CD4-positive, alpha-beta T cell (primary cell): Measurements from ENCODE around the gene SHANK3. TPM values are rescaled to one million over a fixed set of nuclear protein-coding genes. Genes with fewer than 3 reads are reported as not detected.

Experiments
- ATAC-seq: fragments of 200-7000 bp; cut with Tn5 transposase; one replicate; pipeline ENCODE4 v1.10.0; 2022; ENCODE audit warnings: mild to moderate bottlenecking; ENCODE audit not compliant: poor library complexity
- CTCF ChIA-PET: fragments of 350-600 bp; sonication (Branson Sonifier 250); formaldehyde crosslinking; loops from one replicate; lab custom pipeline; 2021; ENCODE audit warnings: antibody characterized with exemption, inconsistent platforms; lab: Charles Lee
- POLR2A ChIA-PET: fragments of 350-600 bp; sonication (Branson Sonifier 250); formaldehyde crosslinking; loops from one replicate; lab custom pipeline; 2021; ENCODE audit warnings: antibody characterized with exemption, inconsistent platforms; lab: Charles Lee
- DNase-seq, 14 experiments: peaks; one replicate each; pipeline ENCODE4 v3.0.0-alpha.2; 2013 to 2020; ENCODE audit warnings: mixed read lengths in 2 of 14
- H3K27ac ChIP-seq, 2 donors: one replicate each; pipeline versions ENCODE4 v1.5.1 to v1.7.0; 2013; ENCODE audit warnings: low read length in 2 of 2, low read depth in 1 of 2, mild to moderate bottlenecking in 1 of 2
- H3K27me3 ChIP-seq, 2 experiments: 1 replicate in 1 of 2; 2 replicates in 1 of 2; pipeline versions ENCODE4 v1.6.1 to v1.7.0; 2013; ENCODE audit warnings: low read length in 2 of 2, control low read depth in 1 of 2, mild to moderate bottlenecking in 1 of 2, moderate library complexity in 1 of 2; ENCODE audit not compliant: insufficient read depth in 2 of 2, control insufficient read depth in 1 of 2
- H3K36me3 ChIP-seq: one replicate; pipeline ENCODE4 v1.6.1; 2013; ENCODE audit warnings: low read length, control low read depth; ENCODE audit not compliant: insufficient read depth
- H3K4me1 ChIP-seq: one replicate; pipeline ENCODE4 v1.6.1; 2013; ENCODE audit warnings: low read length, control low read depth; ENCODE audit not compliant: insufficient read depth
- H3K4me3 ChIP-seq: one replicate; pipeline ENCODE4 v1.5.1; 2013; ENCODE audit warnings: mild to moderate bottlenecking, low read length, moderate library complexity
- H3K9me3 ChIP-seq, 2 experiments: 1 replicate in 1 of 2; 2 replicates in 1 of 2; pipeline versions ENCODE4 v1.6.1 to v1.7.0; 2013; ENCODE audit warnings: low read length in 2 of 2, mild to moderate bottlenecking in 2 of 2, control low read depth in 1 of 2, moderate library complexity in 1 of 2; ENCODE audit not compliant: control insufficient read depth in 1 of 2, insufficient read depth in 1 of 2
- H3K27ac Mint-ChIP-seq: one replicate; pipeline ENCODE4 v1.8.0; 2020; ENCODE audit warnings: mixed read lengths
- H3K27me3 Mint-ChIP-seq: one replicate; pipeline ENCODE4 v1.8.0; 2021; ENCODE audit warnings: mixed read lengths
- H3K36me3 Mint-ChIP-seq: one replicate; pipeline ENCODE4 v1.8.0; 2021; ENCODE audit warnings: low read depth, mixed read lengths
- H3K4me1 Mint-ChIP-seq: one replicate; pipeline ENCODE4 v1.8.0; 2021; ENCODE audit warnings: low read depth, mixed read lengths
- H3K4me3 Mint-ChIP-seq: one replicate; pipeline ENCODE4 v1.8.0; 2020; ENCODE audit warnings: mild to moderate bottlenecking, mixed read lengths
- H3K9me3 Mint-ChIP-seq: one replicate; pipeline ENCODE4 v1.8.0; 2020; ENCODE audit warnings: mixed read lengths
- intact Hi-C, 2 experiments: fragments of 100-400 bp; cut with DNase I in 1 of 2; cut with micrococcal nuclease in 1 of 2; formaldehyde crosslinking; loops; one replicate each; pipeline versions ENCODE4 v1.15.1 to v1.9.0; 2023 to 2025; cut with DNase I, micrococcal nuclease
- total RNA-seq, 174 experiments: library from RNA in 2 of 174; stranded (reverse) in 2 of 174; gene quantifications; one replicate each; pipeline ENCODE4 v1.2.3 and lab custom pipeline; 2021 to 2026
- TF ChIP-seq, protein P1 (sequence below): fragments of 200-600 bp; IDR thresholded peaks from one replicate; pipeline ENCODE4 v1.8.0; 2022; ENCODE audit warnings: antibody characterized with exemption, mild to moderate bottlenecking

SHANK3 gene
- total RNA-seq, 2 experiments from 2014 or later: not detected

DNA sequence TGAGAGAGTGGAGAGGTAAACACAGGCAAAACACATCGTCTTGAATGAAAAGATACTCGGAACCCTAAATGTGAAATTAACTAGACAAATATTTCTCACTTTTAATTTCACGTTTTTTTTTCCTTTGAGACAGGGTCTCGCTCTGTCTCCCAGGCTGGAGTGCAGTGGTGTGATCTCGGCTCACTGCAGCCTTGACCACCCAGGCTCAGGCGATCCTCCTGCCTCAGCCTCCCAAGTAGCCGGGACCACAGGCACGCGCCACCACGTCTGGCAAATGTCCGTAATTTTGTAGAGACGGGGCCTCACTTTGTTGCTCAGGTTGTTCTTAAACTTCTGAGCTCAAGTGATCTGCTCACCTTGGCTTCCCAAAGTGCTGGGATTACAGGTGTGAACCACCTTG, 7.4 kb upstream of the SHANK3 start:
- H3K4me1 Mint-ChIP-seq: no peaks in the 10 kb centered on the region

GRCh38 chr22:50665738-50666137, 6.9 kb upstream of the SHANK3 start:
- H3K27me3 Mint-ChIP-seq: peaks cover 23% of the 10 kb centered on the region
- H3K27ac Mint-ChIP-seq: no peak overlapping the region
- H3K36me3 ChIP-seq: no peaks in the 10 kb centered on the region
- TF ChIP-seq, protein P1, sequence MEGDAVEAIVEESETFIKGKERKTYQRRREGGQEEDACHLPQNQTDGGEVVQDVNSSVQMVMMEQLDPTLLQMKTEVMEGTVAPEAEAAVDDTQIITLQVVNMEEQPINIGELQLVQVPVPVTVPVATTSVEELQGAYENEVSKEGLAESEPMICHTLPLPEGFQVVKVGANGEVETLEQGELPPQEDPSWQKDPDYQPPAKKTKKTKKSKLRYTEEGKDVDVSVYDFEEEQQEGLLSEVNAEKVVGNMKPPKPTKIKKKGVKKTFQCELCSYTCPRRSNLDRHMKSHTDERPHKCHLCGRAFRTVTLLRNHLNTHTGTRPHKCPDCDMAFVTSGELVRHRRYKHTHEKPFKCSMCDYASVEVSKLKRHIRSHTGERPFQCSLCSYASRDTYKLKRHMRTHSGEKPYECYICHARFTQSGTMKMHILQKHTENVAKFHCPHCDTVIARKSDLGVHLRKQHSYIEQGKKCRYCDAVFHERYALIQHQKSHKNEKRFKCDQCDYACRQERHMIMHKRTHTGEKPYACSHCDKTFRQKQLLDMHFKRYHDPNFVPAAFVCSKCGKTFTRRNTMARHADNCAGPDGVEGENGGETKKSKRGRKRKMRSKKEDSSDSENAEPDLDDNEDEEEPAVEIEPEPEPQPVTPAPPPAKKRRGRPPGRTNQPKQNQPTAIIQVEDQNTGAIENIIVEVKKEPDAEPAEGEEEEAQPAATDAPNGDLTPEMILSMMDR: no peak
- H3K27me3 ChIP-seq: peaks cover 6 to 14% of the 10 kb centered on the region in 2 experiments
- no peak overlapping the region for H3K27ac ChIP-seq
- POLR2A ChIA-PET: interaction anchor here (1.9 kb wide), 1 partner anchor 44 kb away, joined by 5 read pairs; no protein-coding TSS in a partner anchor
- H3K4me3 Mint-ChIP-seq: no peak overlapping the region
- H3K9me3 Mint-ChIP-seq: no peaks in the 10 kb centered on the region
- H3K4me1 ChIP-seq: no peaks in the 10 kb centered on the region
- DNase-seq (no peak), ATAC-seq (no peak)
- H3K9me3 ChIP-seq: no peaks in the 10 kb centered on the region
- CTCF ChIA-PET: no interaction called here
- H3K4me1 Mint-ChIP-seq: no peaks in the 10 kb centered on the region
- intact Hi-C loops: no loop called here
- H3K4me3 ChIP-seq: no peak overlapping the region
- H3K36me3 Mint-ChIP-seq: no peaks in the 10 kb centered on the region

More for the DNA sequence above, 7.4 kb upstream of the SHANK3 start:
- ChIA-PET POLR2A (interaction anchor here (1.9 kb wide), 1 partner anchor 44 kb away, joined by 5 read pairs; no protein-coding TSS in a partner anchor), CTCF (no interaction called here)
- Histone ChIP-seq H3K36me3 (no peaks in the 10 kb centered on the region), H3K9me3 (no peaks in the 10 kb centered on the region), H3K4me3 (no peak overlapping the region), H3K27me3 (peaks cover 6 to 11% of the 10 kb centered on the region in 2 experiments), H3K4me1 (no peaks in the 10 kb centered on the region), H3K27ac (no peak overlapping the region)
- intact Hi-C loops: no loop called here
- H3K27ac Mint-ChIP-seq: no peak overlapping the region
- ATAC-seq (no peak), DNase-seq (no peak)
- no peak overlapping the region for H3K4me3 Mint-ChIP-seq
- H3K27me3 Mint-ChIP-seq: peaks cover 23% of the 10 kb centered on the region
- no peaks in the 10 kb centered on the region for H3K9me3 Mint-ChIP-seq
- H3K36me3 Mint-ChIP-seq: no peaks in the 10 kb centered on the region
- TF ChIP-seq, protein P1: no peak

DNA sequence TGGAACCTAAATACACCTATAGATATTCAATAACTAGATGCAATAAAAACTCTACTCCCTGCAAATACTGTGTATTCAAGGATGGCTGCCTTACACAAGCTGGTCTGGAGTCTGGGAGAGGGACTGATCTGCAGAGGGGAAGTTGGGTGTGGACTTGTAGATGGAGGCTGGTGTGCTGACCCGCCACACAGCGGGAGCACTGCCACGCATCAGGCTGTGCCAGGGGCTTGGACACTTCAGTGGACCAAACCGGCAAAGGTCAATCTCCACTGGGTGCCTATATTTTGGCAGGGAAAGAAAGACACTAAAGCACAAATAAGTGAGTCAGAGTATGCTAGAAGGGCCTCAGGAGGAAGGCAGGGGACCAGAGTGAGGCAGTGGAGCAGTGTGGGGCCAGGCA, 2.1 kb upstream of the SHANK3 start:
- DNase-seq (no peak), ATAC-seq (no peak)
- H3K27me3 Mint-ChIP-seq: peaks cover 44% of the 10 kb centered on the region
- POLR2A ChIA-PET: no interaction called here
- H3K36me3 ChIP-seq: no peaks in the 10 kb centered on the region
- peaks cover 29 to 39% of the 10 kb centered on the region in 2 experiments for H3K27me3 ChIP-seq
- no peaks in the 10 kb centered on the region for H3K9me3 Mint-ChIP-seq
- intact Hi-C loops: no loop called here
- peak overlapping the region; percentile 22 for H3K4me3 Mint-ChIP-seq
- TF ChIP-seq, protein P1: no peak
- no peak overlapping the region for H3K27ac Mint-ChIP-seq
- no peak overlapping the region for H3K4me3 ChIP-seq
- peaks cover 13% of the 10 kb centered on the region for H3K4me1 Mint-ChIP-seq
- peaks cover 24% of the 10 kb centered on the region for H3K4me1 ChIP-seq
- H3K9me3 ChIP-seq: peaks cover 0 to 18% of the 10 kb centered on the region in 2 experiments
- CTCF ChIA-PET: no interaction called here
- no peaks in the 10 kb centered on the region for H3K36me3 Mint-ChIP-seq
- no peak overlapping the region for H3K27ac ChIP-seq
